Measurements from ENCODE around the gene CCPG1.

CCPG1 gene

DNA sequence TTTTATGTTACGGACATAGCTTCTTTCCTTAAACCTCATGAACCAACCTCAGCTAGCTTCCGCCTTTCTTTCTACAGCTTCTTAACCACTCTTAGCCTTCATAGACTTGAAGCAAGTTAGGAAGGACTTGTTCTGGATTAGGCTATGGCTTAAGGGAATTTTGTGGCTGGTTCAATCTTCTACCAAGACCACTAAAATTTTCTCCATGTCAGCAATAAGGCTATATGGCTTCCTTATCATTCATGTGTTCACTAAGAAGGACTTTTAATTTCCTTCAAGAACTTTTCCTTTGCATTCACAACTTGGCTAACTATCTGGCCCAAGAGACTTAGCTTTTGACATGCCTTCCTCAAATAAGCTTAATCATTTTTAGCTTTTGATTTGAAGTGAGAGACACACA lies 24.5 kb downstream of the CCPG1 start:
- no peak for DNase-seq

DNA sequence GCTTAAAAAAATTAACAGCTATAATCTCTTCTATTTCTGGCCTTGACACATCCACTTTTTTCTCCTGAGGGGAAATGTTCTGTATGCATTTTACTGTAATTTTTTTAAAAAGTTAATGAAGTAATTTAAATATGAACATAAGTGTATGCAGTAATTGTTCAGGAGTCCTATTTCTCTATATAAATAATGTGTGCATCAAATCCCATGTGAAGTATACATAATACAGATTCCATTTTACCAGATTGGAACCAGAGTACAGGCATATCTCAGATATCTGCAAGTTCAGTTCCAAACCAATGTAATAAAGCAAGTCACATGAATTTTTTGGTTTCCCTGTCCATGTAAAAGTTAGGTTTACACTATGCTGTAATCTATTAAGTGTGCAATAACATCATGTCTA lies 26.6 kb downstream of the CCPG1 start:
- no peak for DNase-seq

GRCh38 chr15:55379095-55379494 lies 29.1 kb downstream of the CCPG1 start:
- DNase-seq = no peak

DNA sequence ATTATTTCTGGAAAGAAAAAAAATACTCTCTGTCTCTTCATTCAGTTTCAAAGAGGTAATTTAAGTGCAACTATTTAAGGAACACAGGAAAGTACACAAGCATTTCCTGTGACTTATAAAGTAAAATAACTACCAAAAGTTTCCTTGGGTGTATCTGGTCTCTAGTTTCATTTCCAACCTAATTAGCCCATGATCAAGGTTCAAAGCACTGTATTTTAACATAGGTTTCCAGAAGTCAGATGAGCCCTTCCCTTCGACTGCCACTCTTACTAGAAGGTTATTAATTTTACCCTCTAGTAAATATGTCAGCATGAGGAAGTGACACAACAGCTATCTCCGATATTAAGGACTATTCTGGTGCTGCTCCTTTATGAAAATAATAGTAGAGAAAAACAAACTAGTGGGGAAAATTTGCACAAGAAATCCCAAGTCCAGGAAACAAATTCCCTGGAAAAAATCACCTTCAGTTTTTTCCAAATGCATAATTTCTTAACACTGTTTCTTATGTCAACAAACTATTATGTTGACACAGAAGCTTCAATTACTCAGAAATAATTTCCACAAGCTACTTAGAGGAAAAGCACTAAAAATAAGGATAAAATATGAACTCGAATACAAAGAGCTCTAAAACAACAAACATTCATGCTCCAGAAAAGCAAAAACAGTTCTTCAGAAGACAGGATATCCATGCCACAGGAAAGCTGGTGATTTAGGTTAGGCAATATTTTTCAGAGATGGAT lies 35.3 kb downstream of the CCPG1 start:
- DNase-seq = no peak

GRCh38 chr15:55366981-55367380 lies 41.2 kb downstream of the CCPG1 start:
- no peak for DNase-seq

- DNase-seq = no peak
Observed at GRCh38 chr15:55362641-55363040, 45.5 kb downstream of the CCPG1 start.

- no peak for DNase-seq
Observed at GRCh38 chr15:55361048-55361447, 47.1 kb downstream of the CCPG1 start.

DNA sequence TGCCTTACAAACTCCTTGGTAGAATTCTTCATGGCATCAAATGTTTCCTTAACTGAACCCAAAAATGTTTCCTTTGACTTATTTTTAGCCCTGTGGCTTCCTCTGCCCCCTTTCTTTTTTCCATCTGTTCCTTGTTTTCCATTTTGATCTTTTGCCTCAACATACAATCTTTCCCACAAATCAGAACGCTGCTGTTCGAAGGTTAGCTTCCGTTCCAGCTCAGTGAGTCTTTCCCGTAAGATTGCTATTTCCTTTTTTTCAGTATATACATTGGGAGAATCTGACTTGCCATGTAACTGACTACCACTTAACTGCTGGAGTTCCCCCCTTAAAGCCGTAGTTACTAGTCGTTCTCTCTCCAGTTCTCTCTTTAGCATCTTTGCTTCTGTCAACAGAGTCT lies 47.9 kb downstream of the CCPG1 start:
- no peak for DNase-seq

DNA sequence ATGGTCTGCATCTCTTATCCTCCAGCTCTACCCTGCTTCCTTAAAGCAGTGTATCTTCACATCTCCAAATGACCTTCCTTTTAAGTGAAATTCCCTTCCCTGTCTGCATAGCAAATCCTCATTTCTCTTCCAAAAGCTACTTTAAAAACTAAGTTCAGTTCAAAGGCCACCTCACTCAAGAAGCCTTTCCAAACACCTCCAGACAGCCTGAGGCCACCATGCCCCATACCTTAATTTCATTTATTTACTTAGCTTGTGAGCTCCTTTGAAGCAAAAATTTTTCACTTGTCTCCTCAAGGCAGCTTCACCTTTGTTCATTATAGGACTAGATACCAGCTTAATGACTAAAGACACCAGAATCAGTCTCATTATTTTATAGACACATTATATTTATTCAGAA lies 49.7 kb downstream of the CCPG1 start:
- no peak for DNase-seq

DNA sequence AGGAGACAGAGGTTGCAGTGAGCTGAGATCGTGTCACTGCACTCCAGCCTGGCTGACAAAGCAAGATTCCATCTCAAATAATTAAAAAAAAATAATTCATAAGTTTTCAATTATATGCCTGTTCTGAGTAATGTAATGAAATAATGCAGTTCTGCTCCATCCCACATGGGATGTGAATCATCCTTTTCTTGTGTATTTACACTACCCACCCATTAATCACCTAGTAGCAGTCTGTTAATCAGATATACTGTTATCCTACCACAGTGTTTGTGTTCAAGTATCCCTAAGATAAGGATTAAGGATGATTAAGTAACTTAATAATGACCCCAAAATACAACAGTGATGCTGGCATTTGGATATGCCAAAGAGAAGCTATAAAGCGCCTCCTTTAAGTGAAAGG lies 50.4 kb downstream of the CCPG1 start:
- DNase-seq = no peak

GRCh38 chr15:55356985-55357585 lies 51.1 kb downstream of the CCPG1 start:
- no peak for DNase-seq

GRCh38 chr15:55353025-55353424 lies 55.1 kb downstream of the CCPG1 start:
- DNase-seq = no peak

GRCh38 chr15:55349282-55349681 lies 58.9 kb downstream of the CCPG1 start:
- DNase-seq = no peak

- no peak for DNase-seq
Observed at GRCh38 chr15:55348281-55348778, 59.8 kb downstream of the CCPG1 start.

GRCh38 chr15:55344206-55344605 lies 64.0 kb downstream of the CCPG1 start:
- no peak for DNase-seq

- no peak for DNase-seq
Observed at GRCh38 chr15:55343168-55343567, 65.0 kb downstream of the CCPG1 start.

DNA sequence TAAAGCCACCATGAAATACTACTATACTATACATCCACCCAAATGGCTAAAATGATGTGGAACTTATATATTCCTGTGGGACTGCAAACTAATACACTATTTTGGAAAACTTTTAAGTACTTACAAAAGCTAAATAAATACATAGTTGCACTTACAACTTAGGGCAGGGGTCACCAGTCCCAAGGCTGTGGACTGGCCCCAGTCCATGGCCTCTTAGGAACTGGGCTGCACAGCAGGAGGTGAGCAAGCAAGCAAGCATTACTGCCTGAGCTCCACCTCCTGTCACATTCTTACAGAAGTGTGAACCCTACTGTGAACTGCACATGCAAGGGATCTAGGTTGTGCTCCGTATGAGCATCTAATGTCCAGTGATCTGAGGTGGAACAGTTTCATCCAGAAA lies 71.0 kb downstream of the CCPG1 start:
- DNase-seq = no peak

DNA sequence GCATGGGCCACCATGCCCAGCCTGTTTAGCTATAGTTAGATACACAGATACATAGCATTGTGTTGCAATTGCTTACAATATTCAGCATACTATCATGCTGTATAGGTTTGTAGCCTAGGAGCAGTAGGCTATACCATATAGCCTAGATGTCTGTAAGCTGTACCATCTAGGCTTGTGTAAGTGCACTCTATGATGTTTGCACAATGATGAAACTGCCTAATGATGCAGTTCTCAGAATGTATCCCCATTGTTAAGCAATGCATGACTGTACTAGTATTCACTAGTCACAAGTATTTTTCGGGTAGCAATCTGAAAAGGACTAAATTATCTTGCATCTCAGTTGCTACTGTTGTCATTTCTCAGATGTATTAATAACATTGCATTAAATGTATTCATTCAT lies 73.2 kb downstream of the CCPG1 start:
- DNase-seq = no peak

- DNase-seq = no peak
Observed at GRCh38 chr15:55334371-55334770, 73.8 kb downstream of the CCPG1 start.

- no peak for DNase-seq
Observed at GRCh38 chr15:55327387-55327786, 80.8 kb downstream of the CCPG1 start.

DNA sequence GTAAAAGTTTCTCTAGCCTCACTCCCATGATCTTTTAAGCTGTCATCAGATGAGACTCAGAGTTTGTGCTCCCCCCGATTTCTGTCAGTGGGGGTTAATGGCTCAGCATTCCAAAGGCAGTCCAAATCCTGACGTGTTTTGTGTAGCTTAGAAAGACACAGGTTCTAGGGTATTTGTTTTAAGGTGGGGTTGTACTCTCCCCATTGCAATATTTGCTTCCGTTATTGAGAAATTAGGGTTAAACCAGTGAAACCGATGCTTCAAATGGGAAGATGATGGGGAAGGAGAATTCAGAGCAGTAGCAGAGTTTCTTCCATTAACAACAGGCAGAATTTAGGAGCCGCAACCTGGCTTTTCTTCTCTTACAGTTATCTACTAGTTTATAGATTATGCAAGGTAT lies 85.7 kb downstream of the CCPG1 start:
- DNase-seq = no peak

GRCh38 chr15:55320963-55321362 lies 87.2 kb downstream of the CCPG1 start:
- DNase-seq = no peak

DNA sequence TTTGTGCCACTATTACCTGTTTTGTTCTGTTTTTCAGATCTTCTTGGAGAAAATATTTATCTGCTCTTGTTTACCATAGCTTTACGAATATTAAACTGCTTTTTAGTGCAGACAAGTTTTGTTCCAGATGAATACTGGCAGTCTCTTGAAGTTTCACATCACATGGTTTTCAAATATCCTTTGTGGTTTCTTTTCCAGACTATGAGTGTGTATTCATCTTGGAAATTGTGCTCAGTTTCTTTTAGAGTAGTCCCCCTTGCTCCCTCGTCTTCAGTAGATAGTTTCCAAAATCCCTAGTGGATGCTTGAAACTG lies 88.0 kb downstream of the CCPG1 start:
- DNase-seq = no peak

DNA sequence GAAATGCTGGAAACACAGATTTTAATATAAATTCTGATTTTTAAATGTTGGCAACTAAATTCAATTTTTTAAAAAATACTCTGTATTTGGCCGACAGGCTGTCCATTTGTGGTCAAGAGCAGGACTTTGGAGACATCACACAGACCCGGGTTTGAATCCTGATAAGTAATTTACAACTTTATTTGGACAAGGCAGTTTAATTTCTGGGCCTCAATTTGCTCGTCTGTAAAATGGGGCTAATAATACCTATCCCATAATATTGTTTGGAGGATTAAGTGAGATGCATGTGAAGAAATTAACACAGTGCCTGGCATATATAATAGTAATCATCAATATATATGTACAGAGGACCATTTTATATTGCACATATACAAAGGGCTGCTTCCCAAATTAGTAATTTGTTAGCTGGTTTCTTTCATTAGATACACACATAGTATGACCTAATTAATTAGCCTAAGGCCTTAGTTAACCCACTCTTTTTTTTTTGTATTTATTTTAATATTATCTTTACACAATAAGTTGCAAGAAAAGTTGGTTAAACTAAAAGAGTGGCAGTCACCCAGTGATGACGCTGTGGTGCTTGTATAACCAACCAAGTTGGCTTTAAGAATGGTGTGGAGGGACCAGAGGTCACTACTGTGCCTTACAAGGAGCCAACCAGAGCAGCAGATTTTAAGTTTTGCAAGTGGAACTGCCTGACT lies 88.5 kb downstream of the CCPG1 start:
- DNase-seq = no peak

Data from SHP77 treated with DMSO at 0.1 percent for 48 hours (cell line).